HCT116 (cell line): Measurements from ENCODE around the gene SPATC1L. TPM values are rescaled to one million over a fixed set of nuclear protein-coding genes. Genes with fewer than 3 reads are reported as not detected.
A peak's percentile ranks its signal among the peaks of the same experiment; 100 is the strongest.

ENCODE experiments used
- ATAC-seq: fragments of 200-7000 bp; cut with Tn5 transposase; 2 replicates; pipeline ENCODE4 v1.9.1; 2020; ENCODE audit warnings: mild to moderate bottlenecking, moderate library complexity
- Bru-seq: library from RNA; stranded (reverse); fragments of 400-500 nt; gene quantifications from one replicate; lab custom pipeline; 2021; lab: Mats Ljungman, UMichigan
- BruChase-seq, 2 experiments: library from RNA; stranded (reverse); fragments of 400-500 nt; gene quantifications; one replicate each; lab custom pipeline; 2021; lab: Mats Ljungman, UMichigan
- BruUV-seq: library from RNA; stranded (reverse); fragments of 400-500 nt; replicated peaks from 2 replicates; lab custom pipeline; 2021; lab: Mats Ljungman, UMichigan
- CTCF ChIA-PET: fragments of 300-600 bp; sonication (Branson Sonifier 250); formaldehyde crosslinking; loops from one replicate; lab custom pipeline; 2021; ENCODE audit warnings: antibody characterized with exemption; lab: Charles Lee
- POLR2A ChIA-PET: fragments of 300-600, 350-600 bp; sonication (Branson Sonifier 250); formaldehyde crosslinking; loops from one replicate; lab custom pipeline; 2021; ENCODE audit warnings: antibody characterized with exemption; lab: Charles Lee
- RAD21 ChIA-PET, 2 experiments: fragments of 300-600 bp; sonication (Branson Sonifier 250); formaldehyde crosslinking; loops; one replicate each; lab custom pipeline; 2023; ENCODE audit warnings: low total read pairs in 2 of 2; ENCODE audit not compliant: uncharacterized antibody in 2 of 2, unreplicated experiment in 2 of 2, low non-redundant PET in 1 of 2; lab: Charles Lee
- DNase-seq: peaks from one replicate; pipeline ENCODE4 v3.0.0-alpha.2; 2010; ENCODE audit warnings: low read depth, low spot score
- H2AFZ ChIP-seq: fragments of 200-600 bp; shearing (Covaris generic), sonication (generic); 2 replicates; pipeline ENCODE4 v1.6.1; 2017; ENCODE audit warnings: low read depth, mixed run types, mixed read lengths, antibody characterized with exemption, low read length; ENCODE audit not compliant: poor library complexity, severe bottlenecking
- H3K27ac ChIP-seq: 2 replicates; pipeline ENCODE4 v1.5.1; 2012; ENCODE audit warnings: low read depth, low read length
- H3K27me3 ChIP-seq: fragments of 200-600 bp; sonication (generic); 2 replicates; pipeline ENCODE4 v1.6.1; 2016; ENCODE audit warnings: mixed run types, low read length, mixed read lengths; ENCODE audit not compliant: insufficient read depth
- H3K36me3 ChIP-seq, 2 experiments: fragments of 200-500 bp in 1 of 2; fragments of 200-600 bp in 1 of 2; sonication (Bioruptor generic) in 1 of 2; sonication (generic) in 1 of 2; 2 replicates each; pipeline versions ENCODE4 v1.5.1 to v1.6.1; 2014 to 2016; ENCODE audit warnings: low read length in 2 of 2, inconsistent platforms in 1 of 2, mixed read lengths in 1 of 2, mixed run types in 1 of 2; ENCODE audit not compliant: insufficient read depth in 2 of 2, control insufficient read depth in 1 of 2
- H3K4me1 ChIP-seq, 2 experiments: fragments of 200-600 bp in 1 of 2; sonication (generic) in 1 of 2; 2 replicates each; pipeline versions ENCODE4 v1.5.1 to v1.6.1; 2012 to 2017; ENCODE audit warnings: low read length in 2 of 2, inconsistent platforms in 1 of 2, mild to moderate bottlenecking in 1 of 2, mixed read lengths in 1 of 2, mixed run types in 1 of 2, moderate library complexity in 1 of 2; ENCODE audit not compliant: insufficient read depth in 2 of 2, control insufficient read depth in 1 of 2
- H3K4me2 ChIP-seq: fragments of 200-600 bp; sonication (generic); 2 replicates; pipeline ENCODE4 v1.6.1; 2017; ENCODE audit warnings: mixed run types, low read length, mixed read lengths
- H3K4me3 ChIP-seq, 2 experiments: fragments of 200-600 bp in 1 of 2; sonication (generic) in 1 of 2; replicated peaks in 1 of 2; 2 replicates each; pipeline ENCODE4 v1.5.1; 2011 to 2016; ENCODE audit warnings: low read length in 2 of 2, control low read depth in 1 of 2, low read depth in 1 of 2, mild to moderate bottlenecking in 1 of 2, mixed read lengths in 1 of 2, mixed run types in 1 of 2
- H3K79me2 ChIP-seq: fragments of 200-600 bp; sonication (generic); 2 replicates; pipeline ENCODE4 v1.6.1; 2017; ENCODE audit warnings: mild to moderate bottlenecking, mixed run types, low read length, moderate library complexity, mixed read lengths; ENCODE audit not compliant: insufficient read depth
- H3K9ac ChIP-seq: fragments of 200-600 bp; sonication (generic); 2 replicates; pipeline ENCODE4 v1.6.1; 2016; ENCODE audit warnings: low read length, mixed read lengths
- H3K9me2 ChIP-seq: fragments of 200-600 bp; sonication (generic), shearing (Covaris generic); 2 replicates; pipeline ENCODE4 v1.6.1; 2017; ENCODE audit warnings: mixed run types, mild to moderate bottlenecking, moderate library complexity; ENCODE audit not compliant: insufficient read depth
- H3K9me3 ChIP-seq, 2 experiments: fragments of 200-500 bp in 1 of 2; fragments of 200-600 bp in 1 of 2; sonication (Bioruptor generic) in 1 of 2; sonication (generic) in 1 of 2; 2 replicates each; pipeline ENCODE4 v1.6.1; 2014 to 2017; ENCODE audit warnings: low read length in 2 of 2, mixed read lengths in 2 of 2, inconsistent platforms in 1 of 2, low read depth in 1 of 2, mild to moderate bottlenecking in 1 of 2, mixed run types in 1 of 2, moderate library complexity in 1 of 2; ENCODE audit not compliant: control insufficient read depth in 1 of 2, insufficient read depth in 1 of 2
- H4K20me1 ChIP-seq: fragments of 200-600 bp; sonication (generic), shearing (Covaris generic); 2 replicates; pipeline ENCODE4 v1.6.1; 2017; ENCODE audit warnings: mixed run types, mild to moderate bottlenecking, moderate library complexity; ENCODE audit not compliant: insufficient read depth
- CEBPB ChIP-seq: IDR thresholded peaks from 2 replicates; pipeline ENCODE4 v1.6.1; 2012; ENCODE audit warnings: low read depth
- CTCF ChIP-seq, 3 experiments: fragments of 200-600 bp in 1 of 3; sonication (generic) in 1 of 3; IDR thresholded peaks in 2 of 3; conservative IDR thresholded peaks in 1 of 3; 2 replicates each; pipeline ENCODE4 v1.5.1; 2012 to 2017; ENCODE audit warnings: low read depth in 2 of 3, low read length in 2 of 3, antibody characterized with exemption in 1 of 3, borderline replicate concordance in 1 of 3, control low read depth in 1 of 3, mild to moderate bottlenecking in 1 of 3, mixed read lengths in 1 of 3, mixed run types in 1 of 3, moderate library complexity in 1 of 3; ENCODE audit not compliant: insufficient read depth in 1 of 3
- EZH2phosphoT487 ChIP-seq: fragments of 200-600 bp; IDR thresholded peaks from 2 replicates; pipeline ENCODE4 v1.6.1; 2018; ENCODE audit warnings: antibody characterized with exemption, borderline replicate concordance
- FOSL1 ChIP-seq: IDR thresholded peaks from 2 replicates; pipeline ENCODE4 v1.6.1; 2012; ENCODE audit warnings: low read depth
- JUND ChIP-seq: IDR thresholded peaks from 2 replicates; pipeline ENCODE4 v1.6.1; 2012
- POLR2AphosphoS5 ChIP-seq: IDR thresholded peaks from 2 replicates; pipeline ENCODE4 v1.6.1; 2011; ENCODE audit warnings: mild to moderate bottlenecking, low read depth, low read length, moderate library complexity
- RAD21 ChIP-seq: IDR thresholded peaks from 2 replicates; pipeline ENCODE4 v1.6.1; 2012; ENCODE audit warnings: low read depth, mild to moderate bottlenecking
- REST ChIP-seq: IDR thresholded peaks from 2 replicates; pipeline ENCODE4 v1.6.1; 2012; ENCODE audit warnings: low read depth
- SIN3A ChIP-seq: IDR thresholded peaks from 2 replicates; pipeline ENCODE4 v1.6.1; 2012; ENCODE audit warnings: low read depth
- SRF ChIP-seq: IDR thresholded peaks from 2 replicates; pipeline ENCODE4 v1.6.1; 2012; ENCODE audit warnings: low read depth
- TCF7L2 ChIP-seq: IDR thresholded peaks from 2 replicates; pipeline ENCODE4 v1.7.0; 2011; ENCODE audit warnings: borderline replicate concordance, inconsistent platforms; ENCODE audit not compliant: insufficient read depth, insufficient read length; ENCODE audit errors: extremely low read depth
- YY1 ChIP-seq: IDR thresholded peaks from 2 replicates; pipeline ENCODE4 v1.6.1; 2011; ENCODE audit warnings: low read length, low read depth, moderate library complexity, mild to moderate bottlenecking; ENCODE audit not compliant: insufficient replicate concordance; ENCODE audit errors: extremely low read depth
- ZBTB33 ChIP-seq: IDR thresholded peaks from 2 replicates; pipeline ENCODE4 v1.6.1; 2011; ENCODE audit warnings: mild to moderate bottlenecking, low read length, moderate library complexity; ENCODE audit not compliant: insufficient replicate concordance; ENCODE audit errors: extremely low read depth
- ZFX ChIP-seq: fragments of 450-650 bp; IDR thresholded peaks from 2 replicates; pipeline ENCODE4 v1.6.1; 2017
- intact Hi-C: fragments of 100-400 bp; cut with micrococcal nuclease; formaldehyde crosslinking; loops from 2 replicates; pipeline ENCODE4 v1.10.0; 2022
- long read RNA-seq: library from polyadenylated mRNA; unstranded; transcript quantifications from one replicate; pipeline ENCODE4 v2.0.0, GENCODE V29; 2021; ENCODE audit not compliant: unreplicated experiment
- polyA plus RNA-seq: library from polyadenylated mRNA; unstranded; fragments of >200 nt; gene quantifications from 2 replicates; pipeline ENCODE4 v1.2.1, GENCODE V29; 2012; ENCODE audit warnings: missing spikeins
- total RNA-seq: library from RNA; stranded (reverse); gene quantifications from one replicate; pipeline ENCODE4 v1.2.1, GENCODE V29; 2021; ENCODE audit not compliant: unreplicated experiment

The SPATC1L gene
- total RNA-seq = 1.3 TPM
- 1.9 and 3.2 TPM in 2 replicates for polyA plus RNA-seq
- Bru-seq, nascent RNA = percentile 15 among the genes with signal in this experiment
- BruChase-seq, experiment 1, labeled RNA remaining after a 6-hour chase = percentile 18 among the genes with signal in this experiment
- percentile 18 among the genes with signal in this experiment for BruChase-seq, experiment 2, labeled RNA remaining after a 2-hour chase
- long read RNA-seq, partial matches to known transcripts = 0 of 1 reads
- long read RNA-seq, other reads (novel, unspliced or antisense) = 0 of 1 reads

- ATAC-seq = no peak
- RAD21 ChIA-PET = no interaction called here
- Histone ChIP-seq H3K36me3 (no peaks in the 10 kb centered on the region), H3K27me3 (no peaks in the 10 kb centered on the region), H3K4me3 (peak within 1 kb of the TSS; percentile 19 to 24; a peak in 3 of 4 replicates), H3K9ac (no peak within 1 kb of the TSS), H3K4me1 (peaks cover 13% of the 10 kb centered on the region in 2 experiments), H3K9me3 (no peaks in the 10 kb centered on the region), H3K27ac (no peak within 1 kb of the TSS), H3K4me2 (peak within 1 kb of the TSS; percentile 25; the same call in 1 of the 2 replicates), H2AFZ (no peak within 1 kb of the TSS), H4K20me1 (no peaks in the 10 kb centered on the region), H3K79me2 (no peaks in the 10 kb centered on the region), H3K9me2 (no peaks in the 10 kb centered on the region)
- CTCF ChIA-PET = no interaction called here
- no peak for TF ChIP-seq FOSL1
- TF ChIP-seq JUND = no peak
- no peak for TF ChIP-seq RAD21
- TF ChIP-seq CTCF (IDR thresholded peaks at IDR 0.05 in 2 of 3, conservative IDR thresholded peaks at IDR 0.05 in 1 of 3; ENCODE audit: borderline replicate concordance in 1 of 3, insufficient read depth in 1 of 3, low read depth in 2 of 3, low read length in 2 of 3) = no peak
- no peak for TF ChIP-seq ZBTB33
- TF ChIP-seq TCF7L2 = no peak
- TF ChIP-seq YY1 = no peak
- no peak for TF ChIP-seq ZFX
- TF ChIP-seq CEBPB = no peak
- no peak for TF ChIP-seq REST
- TF ChIP-seq EZH2phosphoT487 = no peak
- TF ChIP-seq SIN3A = no peak
- TF ChIP-seq SRF = no peak
- no peak for TF ChIP-seq POLR2AphosphoS5
- no TSS peak for BruUV-seq
- intact Hi-C loops = no loop called here
- no peak for DNase-seq
- POLR2A ChIA-PET = no interaction called here
Observed at GRCh38 chr21:46183910-46184624, at the start of gene SPATC1L. Gene SPATC1L (minus strand): TSS chr21:46184459. CDS start chr21:46182816, 1,643 bp downstream.
